Measurements from ENCODE around the gene SENP5. TPM values are rescaled to one million over a fixed set of nuclear protein-coding genes. Genes with fewer than 3 reads are reported as not detected.
A peak's percentile ranks its signal among the peaks of the same experiment; 100 is the strongest.
"Not testable (repeated sequence)": the region's sequence is repeated elsewhere in the genome, so short reads cannot be mapped to it uniquely, and the experiment has no call there.

Gene SENP5, protein sequence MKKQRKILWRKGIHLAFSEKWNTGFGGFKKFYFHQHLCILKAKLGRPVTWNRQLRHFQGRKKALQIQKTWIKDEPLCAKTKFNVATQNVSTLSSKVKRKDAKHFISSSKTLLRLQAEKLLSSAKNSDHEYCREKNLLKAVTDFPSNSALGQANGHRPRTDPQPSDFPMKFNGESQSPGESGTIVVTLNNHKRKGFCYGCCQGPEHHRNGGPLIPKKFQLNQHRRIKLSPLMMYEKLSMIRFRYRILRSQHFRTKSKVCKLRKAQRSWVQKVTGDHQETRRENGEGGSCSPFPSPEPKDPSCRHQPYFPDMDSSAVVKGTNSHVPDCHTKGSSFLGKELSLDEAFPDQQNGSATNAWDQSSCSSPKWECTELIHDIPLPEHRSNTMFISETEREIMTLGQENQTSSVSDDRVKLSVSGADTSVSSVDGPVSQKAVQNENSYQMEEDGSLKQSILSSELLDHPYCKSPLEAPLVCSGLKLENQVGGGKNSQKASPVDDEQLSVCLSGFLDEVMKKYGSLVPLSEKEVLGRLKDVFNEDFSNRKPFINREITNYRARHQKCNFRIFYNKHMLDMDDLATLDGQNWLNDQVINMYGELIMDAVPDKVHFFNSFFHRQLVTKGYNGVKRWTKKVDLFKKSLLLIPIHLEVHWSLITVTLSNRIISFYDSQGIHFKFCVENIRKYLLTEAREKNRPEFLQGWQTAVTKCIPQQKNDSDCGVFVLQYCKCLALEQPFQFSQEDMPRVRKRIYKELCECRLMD
- total RNA-seq, result 32.2 and 37.9 TPM in 2 replicates
- 11.3 and 16.8 TPM in 2 replicates for polyA plus RNA-seq

DNA sequence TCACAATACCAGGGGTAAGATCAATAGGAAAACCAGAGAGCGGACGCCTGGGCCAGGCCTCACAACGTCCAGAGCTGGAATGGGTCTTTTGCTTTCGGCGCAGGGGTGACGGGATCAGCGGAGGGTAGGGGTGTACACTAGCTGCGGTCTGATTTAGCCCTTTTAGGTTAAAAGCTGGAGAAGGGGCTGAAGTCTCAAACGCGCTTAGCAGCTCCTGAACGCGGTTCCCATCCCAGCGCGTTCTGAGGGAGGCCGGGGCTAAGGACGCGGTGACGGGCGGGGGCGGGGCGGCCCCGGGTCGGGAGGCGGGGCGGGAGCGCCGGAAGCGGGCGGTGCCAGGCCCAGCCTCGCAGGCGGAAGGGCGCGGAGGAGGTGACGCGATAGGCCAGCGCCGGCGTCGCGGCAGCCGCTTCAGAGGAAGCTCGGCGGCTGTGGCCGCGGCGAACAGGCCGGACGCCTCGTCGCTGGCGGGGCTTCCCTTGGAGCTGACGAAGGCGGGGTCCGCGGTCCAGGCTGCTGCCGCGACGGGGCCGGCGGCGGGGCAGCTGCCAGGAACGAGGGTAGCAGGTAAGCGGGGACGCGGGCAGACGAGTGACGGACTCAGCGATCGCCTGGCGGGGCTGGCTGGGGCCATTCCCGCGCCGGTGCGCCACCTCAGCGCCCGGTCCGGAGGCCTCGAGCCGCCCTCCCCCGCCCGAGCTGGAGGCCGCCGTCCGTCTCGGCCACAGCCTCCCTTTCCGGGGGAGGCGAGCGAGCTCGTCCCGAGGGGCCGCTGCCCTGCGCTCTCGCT lies at the start of gene SENP5:
Gene SENP5 (plus strand): TSS at position 414 of the 790 bp plus-strand sequence. CDS start 17,262 bp downstream, outside the sequence.
- H3K79me2 ChIP-seq, result peaks cover 49% of the 10 kb centered on the region
- H3K36me3 ChIP-seq (replicated peaks; ENCODE audit: insufficient read depth, low read depth), result no peaks in the 10 kb centered on the region
- H2AFZ ChIP-seq, result peak within 1 kb of the TSS; percentile 99
- no peaks in the 10 kb centered on the region for H3K27me3 ChIP-seq
- no peaks in the 10 kb centered on the region for H3K9me3 ChIP-seq (ENCODE audit: low read depth)
- H4K20me1 ChIP-seq (ENCODE audit: insufficient read depth, poor library complexity, severe bottlenecking), result peaks cover 35% of the 10 kb centered on the region
- peak within 1 kb of the TSS; percentile 97 for H3K27ac ChIP-seq
- peak; percentile 97 for DNase-seq (ENCODE audit: low spot score)
- TF ChIP-seq EZH2phosphoT487 (IDR thresholded peaks at IDR 0.05; ENCODE audit: low read depth, severe bottlenecking, unreplicated experiment), result no peak
- TF ChIP-seq EZH2 (IDR thresholded peaks at IDR 0.05; ENCODE audit: borderline replicate concordance), result no peak
- no peaks in the 10 kb centered on the region for H3K9me2 ChIP-seq (replicated peaks; ENCODE audit: insufficient read depth)
- peaks cover 7% of the 10 kb centered on the region for H3K4me1 ChIP-seq (ENCODE audit: insufficient read depth)
- peak within 1 kb of the TSS; percentile 89 for H3K4me3 ChIP-seq
- peak within 1 kb of the TSS; percentile 87 for H3K4me2 ChIP-seq
- WGBS (ENCODE audit: low lambda C conversion rate, missing lambda C conversion rate), result 3% methylated on average over 37 of the region's 93 CpGs

DNA sequence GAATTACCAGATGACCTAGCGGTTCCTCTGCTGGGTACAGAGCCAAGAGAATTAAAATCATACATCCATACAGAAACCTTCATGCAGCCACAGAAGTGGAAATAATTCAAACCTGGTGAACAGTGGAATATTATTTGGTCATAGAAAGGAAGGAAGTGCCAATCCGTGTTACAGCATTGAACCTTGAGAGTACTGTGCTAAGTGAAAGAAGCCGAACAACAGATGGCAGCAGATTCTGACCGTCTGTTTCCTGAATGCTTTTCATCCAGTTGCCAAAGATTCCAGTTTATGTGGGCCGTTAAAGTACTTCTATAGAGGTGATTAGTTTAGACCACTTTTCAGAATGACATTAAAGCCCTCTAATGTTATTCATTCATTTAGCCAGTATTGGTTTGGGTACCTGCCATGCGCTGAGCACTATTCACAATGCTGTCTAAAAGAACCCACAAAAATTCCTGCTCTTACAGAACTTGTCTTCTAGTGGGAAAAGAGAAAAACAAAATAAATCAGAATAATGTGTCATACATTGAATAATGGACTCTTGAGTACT lies 45.8 kb upstream of the SENP5 start:
- H3K79me2 ChIP-seq, result no peaks in the 10 kb centered on the region
- no peak overlapping the region for H3K4me3 ChIP-seq
- H3K9me2 ChIP-seq (replicated peaks; ENCODE audit: insufficient read depth), result no peaks in the 10 kb centered on the region
- no peak for DNase-seq (ENCODE audit: low spot score)
- H3K27me3 ChIP-seq, result no peaks in the 10 kb centered on the region
- H4K20me1 ChIP-seq (ENCODE audit: insufficient read depth, poor library complexity, severe bottlenecking), result no peaks in the 10 kb centered on the region
- H3K9me3 ChIP-seq (ENCODE audit: low read depth), result no peaks in the 10 kb centered on the region
- H3K4me2 ChIP-seq, result no peak overlapping the region
- no peak overlapping the region for H3K27ac ChIP-seq
- 96% methylated on average over 6 of the region's 6 CpGs for WGBS (ENCODE audit: low lambda C conversion rate, missing lambda C conversion rate)
- TF ChIP-seq, protein P1, sequence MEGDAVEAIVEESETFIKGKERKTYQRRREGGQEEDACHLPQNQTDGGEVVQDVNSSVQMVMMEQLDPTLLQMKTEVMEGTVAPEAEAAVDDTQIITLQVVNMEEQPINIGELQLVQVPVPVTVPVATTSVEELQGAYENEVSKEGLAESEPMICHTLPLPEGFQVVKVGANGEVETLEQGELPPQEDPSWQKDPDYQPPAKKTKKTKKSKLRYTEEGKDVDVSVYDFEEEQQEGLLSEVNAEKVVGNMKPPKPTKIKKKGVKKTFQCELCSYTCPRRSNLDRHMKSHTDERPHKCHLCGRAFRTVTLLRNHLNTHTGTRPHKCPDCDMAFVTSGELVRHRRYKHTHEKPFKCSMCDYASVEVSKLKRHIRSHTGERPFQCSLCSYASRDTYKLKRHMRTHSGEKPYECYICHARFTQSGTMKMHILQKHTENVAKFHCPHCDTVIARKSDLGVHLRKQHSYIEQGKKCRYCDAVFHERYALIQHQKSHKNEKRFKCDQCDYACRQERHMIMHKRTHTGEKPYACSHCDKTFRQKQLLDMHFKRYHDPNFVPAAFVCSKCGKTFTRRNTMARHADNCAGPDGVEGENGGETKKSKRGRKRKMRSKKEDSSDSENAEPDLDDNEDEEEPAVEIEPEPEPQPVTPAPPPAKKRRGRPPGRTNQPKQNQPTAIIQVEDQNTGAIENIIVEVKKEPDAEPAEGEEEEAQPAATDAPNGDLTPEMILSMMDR (IDR thresholded peaks at IDR 0.05; ENCODE audit: poor library complexity), result no peak
- TF ChIP-seq EZH2phosphoT487 (IDR thresholded peaks at IDR 0.05; ENCODE audit: low read depth, severe bottlenecking, unreplicated experiment) (no peak), EZH2 (IDR thresholded peaks at IDR 0.05; ENCODE audit: borderline replicate concordance) (no peak)
- no peak overlapping the region for H2AFZ ChIP-seq
- H3K4me1 ChIP-seq (ENCODE audit: insufficient read depth), result no peaks in the 10 kb centered on the region
- H3K36me3 ChIP-seq (replicated peaks; ENCODE audit: insufficient read depth, low read depth), result peaks cover 4% of the 10 kb centered on the region

DNA sequence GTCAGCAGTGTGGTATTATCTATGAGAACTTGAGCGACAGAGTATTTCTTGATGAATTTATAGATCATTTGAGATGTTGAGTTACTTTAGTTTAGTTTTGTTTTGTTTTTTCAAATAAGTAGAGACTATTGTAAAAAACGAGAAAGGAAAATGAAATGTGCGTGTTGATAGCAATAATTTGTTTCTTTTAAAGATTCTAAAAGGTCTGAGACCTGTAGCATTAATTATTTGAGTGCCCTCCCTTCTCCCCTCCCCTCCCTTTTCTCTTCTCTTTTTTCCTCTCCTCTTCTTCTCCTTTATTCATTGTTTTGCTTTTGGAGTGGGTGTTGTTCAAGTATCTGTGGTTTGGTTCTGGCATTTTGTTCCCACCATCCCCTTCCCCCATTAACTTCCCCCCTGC lies 38.1 kb upstream of the SENP5 start:
- not testable (repeated sequence) for H3K9me2 ChIP-seq (replicated peaks; ENCODE audit: insufficient read depth); H3K79me2 ChIP-seq; H4K20me1 ChIP-seq (ENCODE audit: insufficient read depth, poor library complexity, severe bottlenecking); H3K9me3 ChIP-seq (ENCODE audit: low read depth); H3K36me3 ChIP-seq (replicated peaks; ENCODE audit: insufficient read depth, low read depth); H3K27me3 ChIP-seq; H3K4me1 ChIP-seq (ENCODE audit: insufficient read depth); H3K27ac ChIP-seq; H3K4me2 ChIP-seq; H2AFZ ChIP-seq; H3K4me3 ChIP-seq; DNase-seq (ENCODE audit: low spot score)
- 91% methylated on average over 3 of the region's 3 CpGs for WGBS (ENCODE audit: low lambda C conversion rate, missing lambda C conversion rate)

DNA sequence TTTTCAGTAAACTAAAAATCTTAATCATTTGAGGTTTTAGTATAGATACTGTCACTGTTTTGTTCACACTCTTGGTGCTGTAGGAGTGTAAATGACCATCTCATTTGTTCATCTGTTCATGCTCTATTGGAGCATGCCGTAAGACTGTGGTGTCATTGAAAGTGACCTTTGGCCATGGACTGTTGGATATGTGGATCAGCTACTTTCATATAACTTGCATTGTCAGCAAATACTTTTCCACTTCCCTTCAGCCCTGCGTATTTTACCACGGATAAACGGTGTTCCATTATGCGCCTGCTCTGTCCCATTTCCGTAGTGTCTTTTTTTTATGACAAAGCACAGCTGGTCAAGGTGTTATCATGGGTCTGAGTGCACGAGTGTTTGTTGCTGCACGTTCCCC lies 32.6 kb upstream of the SENP5 start:
- Histone ChIP-seq H3K27me3 (no peaks in the 10 kb centered on the region), H3K79me2 (no peaks in the 10 kb centered on the region), H3K4me1 (ENCODE audit: insufficient read depth) (no peaks in the 10 kb centered on the region), H3K4me3 (no peak overlapping the region), H2AFZ (no peak overlapping the region), H4K20me1 (ENCODE audit: insufficient read depth, poor library complexity, severe bottlenecking) (no peaks in the 10 kb centered on the region), H3K4me2 (no peak overlapping the region), H3K27ac (peak overlapping the region; percentile 19), H3K9me3 (ENCODE audit: low read depth) (no peaks in the 10 kb centered on the region), H3K36me3 (replicated peaks; ENCODE audit: insufficient read depth, low read depth) (no peaks in the 10 kb centered on the region), H3K9me2 (replicated peaks; ENCODE audit: insufficient read depth) (no peaks in the 10 kb centered on the region)
- peak; percentile 24 for DNase-seq (ENCODE audit: low spot score)
- WGBS (ENCODE audit: low lambda C conversion rate, missing lambda C conversion rate), result 74% methylated on average over 8 of the region's 8 CpGs
- no peak for TF ChIP-seq EZH2 (IDR thresholded peaks at IDR 0.05; ENCODE audit: borderline replicate concordance)
- TF ChIP-seq, protein P1 (IDR thresholded peaks at IDR 0.05; ENCODE audit: poor library complexity), result no peak
- no peak for TF ChIP-seq EZH2phosphoT487 (IDR thresholded peaks at IDR 0.05; ENCODE audit: low read depth, severe bottlenecking, unreplicated experiment)

DNA sequence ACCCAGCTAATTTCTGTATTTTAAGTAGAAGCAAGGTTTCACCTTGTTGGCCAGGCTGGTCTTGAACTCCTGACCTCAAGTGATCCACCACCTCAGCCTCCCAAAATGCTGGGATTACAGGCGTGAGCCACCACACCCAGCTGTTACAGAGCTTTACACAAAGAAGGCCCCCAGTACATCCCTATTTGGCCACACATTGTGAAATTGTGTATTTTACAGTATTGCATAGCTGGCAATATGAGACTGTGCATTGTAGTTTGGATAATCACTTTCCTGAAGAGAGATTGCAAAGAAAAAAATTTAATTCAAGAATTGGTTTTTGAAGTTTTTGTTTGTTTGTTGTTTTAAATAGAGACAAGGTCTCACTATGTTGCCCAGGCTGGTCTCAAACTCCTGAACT lies 31.1 kb upstream of the SENP5 start:
- H3K4me1 ChIP-seq (ENCODE audit: insufficient read depth); H2AFZ ChIP-seq; H3K9me2 ChIP-seq (replicated peaks; ENCODE audit: insufficient read depth); H3K36me3 ChIP-seq (replicated peaks; ENCODE audit: insufficient read depth, low read depth); H3K9me3 ChIP-seq (ENCODE audit: low read depth); DNase-seq (ENCODE audit: low spot score); H4K20me1 ChIP-seq (ENCODE audit: insufficient read depth, poor library complexity, severe bottlenecking); H3K79me2 ChIP-seq; H3K4me3 ChIP-seq; H3K4me2 ChIP-seq; H3K27me3 ChIP-seq; H3K27ac ChIP-seq: not testable (repeated sequence)
- whole genome bisulfite sequencing (ENCODE audit: low lambda C conversion rate, missing lambda C conversion rate), result 91% methylated on average over 1 of the region's 1 CpG
